HL-60 (cell line): ENCODE measurements around the gene CAMSAP2.
A peak's percentile ranks its signal among the peaks of the same experiment; 100 is the strongest.

Experiments used
- DNase-seq, 2 experiments: peaks; one replicate each; pipeline ENCODE4 v3.0.0-alpha.2; 2010 to 2020; ENCODE audit warnings: low read depth in 1 of 2, low spot score in 1 of 2
- H3K27ac ChIP-seq: fragments of 250-450 bp; sonication (Bioruptor Pico); replicated peaks from 2 replicates; pipeline ENCODE4 v1.5.1; 2020; ENCODE audit warnings: mild to moderate bottlenecking, moderate library complexity
- H3K27me3 ChIP-seq: fragments of 250-450 bp; sonication (Bioruptor Pico); 2 replicates; pipeline ENCODE4 v1.5.1; 2021; ENCODE audit warnings: mild to moderate bottlenecking, moderate library complexity; ENCODE audit not compliant: insufficient read depth, poor library complexity, severe bottlenecking
- H3K4me3 ChIP-seq: replicated peaks from 2 replicates; pipeline ENCODE4 v1.5.1; 2011; ENCODE audit warnings: mild to moderate bottlenecking, control low read depth, low read length; ENCODE audit not compliant: insufficient read depth
- CTCF ChIP-seq: IDR thresholded peaks from one replicate; pipeline ENCODE4 v1.5.1; 2011; ENCODE audit warnings: low read length, control low read depth, inconsistent platforms; ENCODE audit not compliant: insufficient read depth
- GABPA ChIP-seq: IDR thresholded peaks from 2 replicates; pipeline ENCODE4 v1.6.1; 2012; ENCODE audit warnings: low read depth
- POLR2AphosphoS5 ChIP-seq: IDR thresholded peaks from 2 replicates; pipeline ENCODE4 v1.6.1; 2012; ENCODE audit warnings: low read depth
- REST ChIP-seq: IDR thresholded peaks from 2 replicates; pipeline ENCODE4 v1.6.1; 2012; ENCODE audit warnings: low read depth; ENCODE audit not compliant: insufficient replicate concordance
- SPI1 ChIP-seq: IDR thresholded peaks from 2 replicates; pipeline ENCODE4 v1.6.1; 2012; ENCODE audit warnings: low read depth, mild to moderate bottlenecking, borderline replicate concordance

Gene CAMSAP2

GRCh38 chr1:200901796-200902444 is 163.2 kb downstream of the CAMSAP2 start:
- no peak for DNase-seq
- no peak for TF ChIP-seq CTCF
- TF ChIP-seq REST, result no peak
- TF ChIP-seq GABPA, result no peak
- TF ChIP-seq POLR2AphosphoS5, result no peak
- TF ChIP-seq SPI1, result no peak
- no peak overlapping the region for H3K27ac ChIP-seq
- no peak overlapping the region for H3K4me3 ChIP-seq
- H3K27me3 ChIP-seq, result no peaks in the 10 kb centered on the region

DNA sequence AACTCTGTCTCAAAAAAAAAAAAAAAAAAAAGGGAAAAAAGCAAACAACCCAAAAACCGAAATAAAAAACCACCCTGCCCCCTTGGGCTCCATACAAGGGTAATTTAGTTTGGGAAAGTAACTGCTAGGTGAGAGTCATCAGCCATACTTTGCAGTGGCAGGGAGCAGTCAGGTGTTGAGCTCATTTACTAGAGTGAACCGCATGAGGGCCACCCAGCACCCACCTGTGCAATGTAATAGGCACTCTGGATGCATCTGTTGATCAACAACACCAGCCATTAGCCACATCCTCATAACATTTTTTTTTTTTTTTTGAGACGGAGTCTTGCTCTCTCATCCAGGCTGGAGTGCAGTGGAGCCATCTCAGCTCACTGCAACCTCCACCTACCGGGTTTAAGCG is 165.1 kb downstream of the CAMSAP2 start:
- no peaks in the 10 kb centered on the region for H3K27me3 ChIP-seq
- no peak overlapping the region for H3K27ac ChIP-seq
- no peak overlapping the region for H3K4me3 ChIP-seq
- TF ChIP-seq REST (no peak), CTCF (no peak), SPI1 (no peak), GABPA (no peak), POLR2AphosphoS5 (no peak)
- no peak for DNase-seq

GRCh38 chr1:200904772-200905171 is 166.1 kb downstream of the CAMSAP2 start:
- no peak overlapping the region for H3K4me3 ChIP-seq
- no peak for TF ChIP-seq POLR2AphosphoS5
- TF ChIP-seq SPI1, result no peak
- TF ChIP-seq CTCF, result no peak
- no peak for TF ChIP-seq REST
- TF ChIP-seq GABPA, result no peak
- no peak for DNase-seq
- peak overlapping the region; percentile 42 for H3K27ac ChIP-seq
- no peaks in the 10 kb centered on the region for H3K27me3 ChIP-seq
